HepG2 (cell line): Measurements from ENCODE around the gene S100G. TPM values are rescaled to one million over a fixed set of nuclear protein-coding genes. Genes with fewer than 3 reads are reported as not detected.

Experiments
- ATAC-seq: fragments of 200-7000 bp; cut with Tn5 transposase; 3 replicates; pipeline ENCODE4 v1.9.1; 2020; ENCODE audit warnings: mild to moderate bottlenecking, moderate library complexity
- BruUV-seq: library from RNA; stranded (reverse); fragments of 400-500 nt; replicated peaks from 2 replicates; lab custom pipeline; 2021; lab: Mats Ljungman, UMichigan
- CTCF ChIA-PET: fragments of 300-600 bp; formaldehyde crosslinking; extraction: SDS; loops from one replicate; lab custom pipeline; 2021; ENCODE audit warnings: low total read pairs, inconsistent platforms, low intra/inter-chr PET ratio; lab: Yijun Ruan, JAX
- POLR2A ChIA-PET: fragments of 350-600 bp; sonication (Branson Sonifier 250); formaldehyde crosslinking; loops from one replicate; lab custom pipeline; 2020; ENCODE audit warnings: antibody characterized with exemption, inconsistent platforms; lab: Yijun Ruan, JAX
- DNase-seq: peaks from one replicate; pipeline ENCODE4 v3.0.0-alpha.2; 2015; ENCODE audit warnings: low spot score
- FAIRE-seq: peaks from 3 replicates; lab custom pipeline; 2011; peaks lifted over from hg19 to GRCh38; lab: Jason Lieb, UNC
- H2AFZ ChIP-seq: one replicate; pipeline ENCODE4 v1.6.1; 2011; ENCODE audit warnings: low read length, inconsistent platforms
- H3K27ac ChIP-seq: fragments of 300-600 bp; 3 replicates; pipeline ENCODE4 v1.8.0; 2011; ENCODE audit warnings: mixed run types, mild to moderate bottlenecking, mixed read lengths, low read length, inconsistent platforms; ENCODE audit not compliant: insufficient read depth; ENCODE audit errors: extremely low read length
- H3K27me3 ChIP-seq, 2 experiments: fragments of 200-600 bp in 1 of 2; 2 replicates in 1 of 2; 3 replicates in 1 of 2; pipeline versions ENCODE4 v1.6.0 to v1.8.0; 2011; ENCODE audit warnings: low read length in 2 of 2, mild to moderate bottlenecking in 2 of 2, moderate library complexity in 2 of 2, inconsistent platforms in 1 of 2; ENCODE audit not compliant: insufficient read depth in 2 of 2, control insufficient read depth in 1 of 2
- H3K36me3 ChIP-seq, 2 experiments: fragments of 200-600 bp in 1 of 2; replicated peaks in 1 of 2; 2 replicates in 1 of 2; 3 replicates in 1 of 2; pipeline versions ENCODE4 v1.5.1 to v1.8.0; 2011; ENCODE audit warnings: low read length in 2 of 2, inconsistent platforms in 1 of 2; ENCODE audit not compliant: insufficient read depth in 2 of 2, control insufficient read depth in 1 of 2
- H3K4me1 ChIP-seq: 2 replicates; pipeline ENCODE4 v1.5.1; 2012; ENCODE audit warnings: low read length, inconsistent platforms; ENCODE audit not compliant: insufficient read depth
- H3K4me2 ChIP-seq: 2 replicates; pipeline ENCODE4 v1.6.0; 2011; ENCODE audit warnings: low read depth, low read length, inconsistent platforms
- H3K4me3 ChIP-seq, 3 experiments: fragments of 200-600 bp in 1 of 3; sonication (generic), shearing (Covaris generic) in 1 of 3; replicated peaks in 1 of 3; 2 replicates each; pipeline ENCODE4 v1.5.1; 2011 to 2016; ENCODE audit warnings: low read length in 3 of 3, inconsistent platforms in 2 of 3, low read depth in 2 of 3, mild to moderate bottlenecking in 2 of 3, control low read depth in 1 of 3, mixed read lengths in 1 of 3; ENCODE audit not compliant: insufficient read depth in 1 of 3
- H3K79me2 ChIP-seq: one replicate; pipeline ENCODE4 v1.6.1; 2011; ENCODE audit warnings: low read length, inconsistent platforms; ENCODE audit not compliant: insufficient read depth
- H3K9ac ChIP-seq: 2 replicates; pipeline ENCODE4 v1.6.0; 2011; ENCODE audit warnings: mild to moderate bottlenecking, low read depth, low read length, inconsistent platforms; ENCODE audit not compliant: insufficient read depth
- H3K9me3 ChIP-seq: 2 replicates; pipeline ENCODE4 v1.5.1; 2012; ENCODE audit warnings: mild to moderate bottlenecking, low read length
- H4K20me1 ChIP-seq: 2 replicates; pipeline ENCODE4 v1.6.0; 2011; ENCODE audit warnings: inconsistent platforms, mild to moderate bottlenecking, low read length, moderate library complexity; ENCODE audit not compliant: insufficient read depth
- NFIB ChIP-seq: sonication (generic); formaldehyde crosslinking; IDR thresholded peaks from 2 replicates; pipeline ENCODE4 v1.9.0; 2021; ENCODE audit warnings: missing genetic modification reagents, mild to moderate bottlenecking, borderline replicate concordance
- NR2C2 ChIP-seq: sonication (generic); formaldehyde crosslinking; IDR thresholded peaks from 2 replicates; pipeline ENCODE4 v1.4.0; 2020; ENCODE audit warnings: missing genetic modification reagents, mild to moderate bottlenecking, moderate library complexity, borderline replicate concordance
- WGBS: methylation state at CpG from one replicate; pipeline ENCODE4 v1.1.6; 2017; ENCODE audit warnings: low lambda C conversion rate; 5-methylcytosine and 5-hydroxymethylcytosine counted together
- in situ Hi-C: cut with HindIII; loops from 2 replicates; pipeline ENCODE4 v1.10.0; 2017; ENCODE audit warnings: low pct_unique_long_range_greater_than_20kb; ENCODE audit not compliant: extremely low pct_ligation_motif_present
- intact Hi-C: fragments of 100-400 bp; cut with micrococcal nuclease; formaldehyde crosslinking; loops from one replicate; pipeline ENCODE4 v1.10.0; 2022; ENCODE audit not compliant: unreplicated experiment
- polyA plus RNA-seq, 8 experiments: library from polyadenylated mRNA; depleted of rRNA in 3 of 8; stranded (reverse) in 7 of 8; unstranded in 1 of 8; fragments of >200 nt; fragmentation: Illumina TruSeq in 4 of 8; extraction: Trizol in 4 of 8; gene quantifications; 2 replicates each; pipeline versions ENCODE4 v1.2.1 to v1.2.3, GENCODE V29; 2011 to 2016; ENCODE audit warnings: low read depth in 4 of 8, missing spikeins in 1 of 8, mixed read lengths in 1 of 8; ENCODE audit not compliant: insufficient read depth in 1 of 8
- total RNA-seq, 5 experiments: library from RNA; depleted of rRNA; stranded (reverse); fragments of >200 nt; fragmentation: Illumina TruSeq; extraction: Trizol; gene quantifications; 2 replicates each; pipeline ENCODE4 v1.2.3, GENCODE V29; 2016; ENCODE audit warnings: low read depth in 1 of 5
- TF ChIP-seq, protein P1 (sequence below): sonication (generic); formaldehyde crosslinking; IDR thresholded peaks from 2 replicates; pipeline ENCODE4 v1.5.1; 2020; ENCODE audit warnings: missing genetic modification reagents, mild to moderate bottlenecking, borderline replicate concordance
- TF ChIP-seq, protein P2 (sequence below), 2 experiments: sonication (generic) in 1 of 2; formaldehyde crosslinking in 1 of 2; IDR thresholded peaks; 2 replicates each; pipeline versions ENCODE4 v1.5.1 to v1.6.1; 2011 to 2020; ENCODE audit warnings: borderline replicate concordance in 1 of 2, low read depth in 1 of 2, low read length in 1 of 2, mild to moderate bottlenecking in 1 of 2, missing genetic modification reagents in 1 of 2, moderate library complexity in 1 of 2
- TF ChIP-seq, protein P3 (sequence below): sonication (generic); formaldehyde crosslinking; IDR thresholded peaks from 2 replicates; pipeline ENCODE4 v1.5.0; 2020; ENCODE audit warnings: missing genetic modification reagents
- TF ChIP-seq, protein P4 (sequence below): sonication (generic); formaldehyde crosslinking; IDR thresholded peaks from 2 replicates; pipeline ENCODE4 v1.8.0; 2023; ENCODE audit warnings: mild to moderate bottlenecking, missing genetic modification reagents
- TF ChIP-seq, protein P5 (sequence below): sonication (generic); formaldehyde crosslinking; IDR thresholded peaks from 2 replicates; pipeline ENCODE4 v1.4.0; 2020; ENCODE audit warnings: missing genetic modification reagents; ENCODE audit errors: not compliant biosample characterization

S100G gene
- total and polyA plus RNA-seq, 2 of the 13 experiments (the other 11 are each of a cell fraction or from before 2014, with no cell fraction given) = not detected

DNA sequence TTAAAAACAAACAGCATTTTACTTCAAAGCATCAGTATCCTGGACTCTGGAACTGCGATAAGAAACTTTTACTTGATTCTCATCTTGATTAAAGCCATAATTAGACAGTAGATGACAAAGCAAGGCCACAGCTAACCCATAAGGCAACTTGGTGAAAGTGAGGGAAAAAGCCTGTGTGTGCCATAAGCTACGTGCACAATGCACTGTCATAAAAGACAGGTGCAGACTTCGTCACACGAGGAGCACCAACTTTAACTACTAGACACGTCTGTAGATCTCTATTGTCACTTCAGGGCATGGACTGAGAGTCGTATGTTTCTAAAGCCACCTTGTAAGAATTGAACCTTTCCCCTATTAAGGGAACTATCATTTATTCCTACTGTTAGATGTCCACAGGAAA lies 49.4 kb downstream of the S100G start:
- Histone ChIP-seq H3K4me2 (no peak overlapping the region), H3K9me3 (no peaks in the 10 kb centered on the region), H3K4me1 (peaks cover 38% of the 10 kb centered on the region), H2AFZ (no peak overlapping the region), H3K4me3 (no peak overlapping the region), H4K20me1 (no peaks in the 10 kb centered on the region), H3K9ac (no peak overlapping the region), H3K27me3 (no peaks in the 10 kb centered on the region), H3K27ac (no peak overlapping the region), H3K79me2 (no peaks in the 10 kb centered on the region), H3K36me3 (no peaks in the 10 kb centered on the region; a peak in 1 of 5 replicates)
- FAIRE-seq (no peak), ATAC-seq (no peak), DNase-seq (no peak)
- ChIA-PET POLR2A (no interaction called here), CTCF (no interaction called here)
- in situ Hi-C loops = no loop called here
- intact Hi-C loops = loop anchor here (10.0 kb wide), 1 partner anchor 575 kb away; the partner anchor contains the start of gene GRPR
- TF ChIP-seq NFIB (CRISPR knock-in tag) = no peak
- TF ChIP-seq, protein P1, sequence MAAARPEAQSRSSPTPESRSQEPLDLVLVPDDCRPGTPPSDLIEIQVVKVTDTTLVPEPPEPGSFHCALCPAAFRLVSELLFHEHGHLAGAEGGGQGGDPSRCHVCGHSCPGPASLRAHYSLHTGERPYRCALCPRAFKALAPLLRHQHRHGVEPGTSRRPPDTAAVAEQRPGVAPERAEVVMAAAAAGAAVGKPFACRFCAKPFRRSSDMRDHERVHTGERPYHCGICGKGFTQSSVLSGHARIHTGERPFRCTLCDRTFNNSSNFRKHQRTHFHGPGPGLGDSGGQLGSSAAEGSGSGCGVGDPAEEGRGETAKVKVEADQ (CRISPR knock-in tag) = no peak
- TF ChIP-seq, protein P2, sequence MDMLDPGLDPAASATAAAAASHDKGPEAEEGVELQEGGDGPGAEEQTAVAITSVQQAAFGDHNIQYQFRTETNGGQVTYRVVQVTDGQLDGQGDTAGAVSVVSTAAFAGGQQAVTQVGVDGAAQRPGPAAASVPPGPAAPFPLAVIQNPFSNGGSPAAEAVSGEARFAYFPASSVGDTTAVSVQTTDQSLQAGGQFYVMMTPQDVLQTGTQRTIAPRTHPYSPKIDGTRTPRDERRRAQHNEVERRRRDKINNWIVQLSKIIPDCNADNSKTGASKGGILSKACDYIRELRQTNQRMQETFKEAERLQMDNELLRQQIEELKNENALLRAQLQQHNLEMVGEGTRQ (IDR thresholded peaks at IDR 0.05; ENCODE audit: low read depth, low read length) = no peak
- TF ChIP-seq, protein P2 (CRISPR knock-in tag; IDR thresholded peaks at IDR 0.05; ENCODE audit: borderline replicate concordance) = no peak
- 93% methylated on average over 6 of the region's 6 CpGs for WGBS
- no TSS peak for BruUV-seq

DNA sequence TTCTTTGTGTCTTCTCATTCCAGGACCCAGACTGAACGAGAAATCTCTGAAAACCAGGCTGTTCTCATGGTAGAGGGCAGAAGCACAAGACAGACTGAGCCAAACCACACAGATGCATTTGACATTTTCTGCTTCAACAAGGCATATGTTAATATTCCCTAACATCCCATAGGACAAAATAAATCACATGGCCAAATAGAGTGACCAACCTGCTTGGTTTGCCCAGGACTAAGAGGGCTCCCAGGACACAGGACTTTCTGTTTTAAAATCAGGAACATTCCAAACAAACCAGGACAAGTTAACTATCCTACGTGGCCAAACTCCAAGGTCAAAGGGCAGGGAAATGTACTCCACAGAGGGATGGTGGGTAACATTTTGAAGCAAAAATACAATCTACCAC lies 50.8 kb downstream of the S100G start:
- no peaks in the 10 kb centered on the region for H3K36me3 ChIP-seq
- ATAC-seq (peak; percentile 79), FAIRE-seq (peak; percentile 23), DNase-seq (peak; percentile 48)
- peaks cover 38% of the 10 kb centered on the region for H3K4me1 ChIP-seq
- ChIA-PET CTCF (no interaction called here), POLR2A (no interaction called here)
- H3K27ac ChIP-seq = peak overlapping the region; percentile 18
- in situ Hi-C loops = no loop called here
- H3K27me3 ChIP-seq = no peaks in the 10 kb centered on the region
- no peaks in the 10 kb centered on the region for H3K9me3 ChIP-seq
- intact Hi-C loops = no loop called here
- H3K4me3 ChIP-seq = no peak overlapping the region
- no peaks in the 10 kb centered on the region for H3K79me2 ChIP-seq
- no TSS peak for BruUV-seq
- no peaks in the 10 kb centered on the region for H4K20me1 ChIP-seq
- no peak overlapping the region for H3K9ac ChIP-seq
- H2AFZ ChIP-seq = no peak overlapping the region
- H3K4me2 ChIP-seq = no peak overlapping the region
- 100% methylated on average over 1 of the region's 2 CpGs for WGBS
- TF ChIP-seq, protein P2 (IDR thresholded peaks at IDR 0.05; ENCODE audit: low read depth, low read length) = peak; percentile 33
- TF ChIP-seq, protein P2 (CRISPR knock-in tag; IDR thresholded peaks at IDR 0.05; ENCODE audit: borderline replicate concordance) = peak; percentile 60; the same call in 1 of the 2 replicates
- TF ChIP-seq, protein P3, sequence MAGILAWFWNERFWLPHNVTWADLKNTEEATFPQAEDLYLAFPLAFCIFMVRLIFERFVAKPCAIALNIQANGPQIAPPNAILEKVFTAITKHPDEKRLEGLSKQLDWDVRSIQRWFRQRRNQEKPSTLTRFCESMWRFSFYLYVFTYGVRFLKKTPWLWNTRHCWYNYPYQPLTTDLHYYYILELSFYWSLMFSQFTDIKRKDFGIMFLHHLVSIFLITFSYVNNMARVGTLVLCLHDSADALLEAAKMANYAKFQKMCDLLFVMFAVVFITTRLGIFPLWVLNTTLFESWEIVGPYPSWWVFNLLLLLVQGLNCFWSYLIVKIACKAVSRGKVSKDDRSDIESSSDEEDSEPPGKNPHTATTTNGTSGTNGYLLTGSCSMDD (CRISPR knock-in tag) = no peak
- 0 out of 2 replicates have a peak, but pooled peaks have one; percentile 39 for TF ChIP-seq NR2C2 (CRISPR knock-in tag)
- TF ChIP-seq, protein P4, sequence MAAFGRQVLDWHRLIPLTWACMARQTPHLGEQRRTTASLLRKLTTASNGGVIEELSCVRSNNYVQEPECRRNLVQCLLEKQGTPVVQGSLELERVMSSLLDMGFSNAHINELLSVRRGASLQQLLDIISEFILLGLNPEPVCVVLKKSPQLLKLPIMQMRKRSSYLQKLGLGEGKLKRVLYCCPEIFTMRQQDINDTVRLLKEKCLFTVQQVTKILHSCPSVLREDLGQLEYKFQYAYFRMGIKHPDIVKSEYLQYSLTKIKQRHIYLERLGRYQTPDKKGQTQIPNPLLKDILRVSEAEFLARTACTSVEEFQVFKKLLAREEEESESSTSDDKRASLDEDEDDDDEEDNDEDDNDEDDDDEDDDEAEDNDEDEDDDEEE (CRISPR knock-in tag) = no peak
- TF ChIP-seq, protein P5, sequence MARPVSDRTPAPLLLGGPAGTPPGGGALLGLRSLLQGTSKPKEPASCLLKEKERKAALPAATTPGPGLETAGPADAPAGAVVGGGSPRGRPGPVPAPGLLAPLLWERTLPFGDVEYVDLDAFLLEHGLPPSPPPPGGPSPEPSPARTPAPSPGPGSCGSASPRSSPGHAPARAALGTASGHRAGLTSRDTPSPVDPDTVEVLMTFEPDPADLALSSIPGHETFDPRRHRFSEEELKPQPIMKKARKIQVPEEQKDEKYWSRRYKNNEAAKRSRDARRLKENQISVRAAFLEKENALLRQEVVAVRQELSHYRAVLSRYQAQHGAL (CRISPR knock-in tag) = no peak
